Measurements from ENCODE around the gene GAB4. TPM values are rescaled to one million over a fixed set of nuclear protein-coding genes. Genes with fewer than 3 reads are reported as not detected.

GAB4 gene
- total RNA-seq, 1 experiment from 2014 or later: not detected

- CTCF ChIA-PET: no interaction called here
- DNase-seq: no peak
- Mint-ChIP-seq H3K27me3 (ENCODE audit: unreplicated experiment) (peaks cover 13% of the 10 kb centered on the region), H3K4me3 (ENCODE audit: low read depth, unreplicated experiment) (no peak overlapping the region), H3K9me3 (ENCODE audit: low read depth, unreplicated experiment) (no peaks in the 10 kb centered on the region), H3K36me3 (ENCODE audit: insufficient read depth, unreplicated experiment) (no peaks in the 10 kb centered on the region), H3K27ac (ENCODE audit: unreplicated experiment) (no peak overlapping the region), H3K4me1 (ENCODE audit: low read depth, unreplicated experiment) (no peaks in the 10 kb centered on the region)
- TF ChIP-seq CTCF (IDR thresholded peaks at IDR 0.05; ENCODE audit: unreplicated experiment): no peak
- intact Hi-C loops (cut with micrococcal nuclease; ENCODE audit: unreplicated experiment): no loop called here
- BruUV-seq (replicated peaks): no TSS peak
These were observed 51.7 kb downstream of the GAB4 start for GRCh38 chr22:16956290-16956689.

GRCh38 chr22:16955678-16956210 is 52.3 kb downstream of the GAB4 start:
- H3K36me3 Mint-ChIP-seq (ENCODE audit: insufficient read depth, unreplicated experiment): no peaks in the 10 kb centered on the region
- no peaks in the 10 kb centered on the region for H3K4me1 Mint-ChIP-seq (ENCODE audit: low read depth, unreplicated experiment)
- BruUV-seq (replicated peaks): no TSS peak
- DNase-seq: no peak
- TF ChIP-seq CTCF (IDR thresholded peaks at IDR 0.05; ENCODE audit: unreplicated experiment): no peak
- intact Hi-C loops (cut with micrococcal nuclease; ENCODE audit: unreplicated experiment): no loop called here
- peaks cover 8% of the 10 kb centered on the region for H3K27me3 Mint-ChIP-seq (ENCODE audit: unreplicated experiment)
- H3K4me3 Mint-ChIP-seq (ENCODE audit: low read depth, unreplicated experiment): no peak overlapping the region
- H3K27ac Mint-ChIP-seq (ENCODE audit: unreplicated experiment): no peak overlapping the region
- CTCF ChIA-PET: no interaction called here
- no peaks in the 10 kb centered on the region for H3K9me3 Mint-ChIP-seq (ENCODE audit: low read depth, unreplicated experiment)

- H3K4me3 Mint-ChIP-seq (ENCODE audit: low read depth, unreplicated experiment): no peak overlapping the region
- TF ChIP-seq CTCF (IDR thresholded peaks at IDR 0.05; ENCODE audit: unreplicated experiment): no peak
- CTCF ChIA-PET: no interaction called here
- H3K27ac Mint-ChIP-seq (ENCODE audit: unreplicated experiment): no peak overlapping the region
- no TSS peak for BruUV-seq (replicated peaks)
- intact Hi-C loops (cut with micrococcal nuclease; ENCODE audit: unreplicated experiment): no loop called here
- H3K36me3 Mint-ChIP-seq (ENCODE audit: insufficient read depth, unreplicated experiment): no peaks in the 10 kb centered on the region
- peaks cover under 1% of the 10 kb centered on the region for H3K27me3 Mint-ChIP-seq (ENCODE audit: unreplicated experiment)
- no peaks in the 10 kb centered on the region for H3K9me3 Mint-ChIP-seq (ENCODE audit: low read depth, unreplicated experiment)
- no peak for DNase-seq
- no peaks in the 10 kb centered on the region for H3K4me1 Mint-ChIP-seq (ENCODE audit: low read depth, unreplicated experiment)
These were observed 52.9 kb downstream of the GAB4 start for GRCh38 chr22:16955081-16955480.

GRCh38 chr22:16954060-16954403 is 54.0 kb downstream of the GAB4 start:
- intact Hi-C loops (cut with micrococcal nuclease; ENCODE audit: unreplicated experiment): no loop called here
- no peak for DNase-seq
- CTCF ChIA-PET: interaction anchor here (0.7 kb wide), 1 partner anchor 116 kb away, joined by 3 read pairs; no protein-coding TSS in a partner anchor
- no peak overlapping the region for H3K4me3 Mint-ChIP-seq (ENCODE audit: low read depth, unreplicated experiment)
- H3K27ac Mint-ChIP-seq (ENCODE audit: unreplicated experiment): no peak overlapping the region
- BruUV-seq (replicated peaks): no TSS peak
- TF ChIP-seq CTCF (IDR thresholded peaks at IDR 0.05; ENCODE audit: unreplicated experiment): no peak
- no peaks in the 10 kb centered on the region for H3K36me3 Mint-ChIP-seq (ENCODE audit: insufficient read depth, unreplicated experiment)
- H3K27me3 Mint-ChIP-seq (ENCODE audit: unreplicated experiment): no peaks in the 10 kb centered on the region
- H3K9me3 Mint-ChIP-seq (ENCODE audit: low read depth, unreplicated experiment): no peaks in the 10 kb centered on the region
- no peaks in the 10 kb centered on the region for H3K4me1 Mint-ChIP-seq (ENCODE audit: low read depth, unreplicated experiment)

Measured in Calu3 (cell line).